ENCODE measurements around the gene SART3. TPM values are rescaled to one million over a fixed set of nuclear protein-coding genes. Genes with fewer than 3 reads are reported as not detected.

The SART3 gene
- total RNA-seq, 3 donors from 2014 or later (not counting 1 experiment from before 2014, with no cell fraction given): 76.5 to 107 (median 78.3) TPM

DNA sequence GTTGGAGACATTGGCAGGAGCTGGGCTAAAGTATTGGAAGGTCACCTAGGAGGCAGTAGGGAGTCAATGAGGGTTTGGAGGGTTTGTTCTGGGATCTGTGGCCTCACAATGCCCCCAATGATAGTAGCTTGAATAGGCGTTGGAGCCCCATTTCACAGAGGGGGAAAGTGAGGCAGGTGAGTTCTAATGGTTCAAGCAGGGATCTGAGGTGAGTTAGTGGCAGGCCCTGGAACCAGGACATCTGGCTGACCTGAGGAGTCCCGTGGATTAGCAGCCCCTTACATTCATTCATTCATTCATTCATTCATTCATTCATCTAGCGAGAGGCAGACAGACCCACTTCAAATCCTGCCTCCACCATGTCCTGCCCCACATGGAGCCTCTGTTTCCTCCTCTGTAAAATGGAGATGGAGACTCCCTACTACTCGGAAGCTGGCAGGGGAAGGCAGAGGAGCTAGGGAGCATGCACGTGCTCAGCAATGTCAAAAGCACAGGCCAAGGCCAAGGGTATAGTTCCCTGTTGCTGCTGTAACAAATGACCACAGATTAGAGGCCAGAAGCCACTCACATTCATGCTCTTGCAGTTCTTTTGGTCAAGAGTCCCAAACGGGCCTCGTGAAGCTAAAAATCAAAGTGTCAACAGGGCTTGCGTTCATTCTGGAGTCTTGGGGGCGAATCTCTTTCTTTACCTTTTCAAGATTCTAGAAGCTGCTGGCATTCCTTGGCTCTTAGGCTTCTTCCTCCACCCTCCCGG lies 39.2 kb upstream of the SART3 start:
- ATAC-seq: no peak
- 92% methylated on average over 10 of the region's 10 CpGs for WGBS (ENCODE audit: insufficient coverage)

DNA sequence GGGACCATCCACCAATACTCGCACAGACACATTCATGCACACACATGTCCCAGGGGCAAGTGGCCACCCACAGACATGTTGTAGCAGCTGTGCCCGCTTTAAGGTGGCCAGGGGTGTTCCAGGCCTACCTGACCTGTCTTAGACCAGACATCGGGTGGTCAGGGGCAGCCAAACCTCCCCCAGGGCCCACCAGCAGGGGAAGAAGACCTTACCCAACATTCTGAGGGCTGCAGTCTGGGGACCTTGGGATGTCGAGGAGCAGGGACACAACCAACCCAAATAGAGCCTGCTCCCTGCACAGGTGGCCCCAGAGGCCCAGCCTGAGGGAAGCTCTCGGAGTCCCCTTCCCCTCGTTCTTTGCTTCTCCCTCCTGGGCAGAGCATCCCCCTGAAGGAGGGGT lies 38.6 kb upstream of the SART3 start:
- H3K4me3 Mint-ChIP-seq: no peak overlapping the region
- no peaks in the 10 kb centered on the region for H3K9me3 ChIP-seq (ENCODE audit: control insufficient read depth, insufficient read depth, low read length)
- intact Hi-C loops (cut with micrococcal nuclease): no loop called here

More for the DNA sequence above, 39.2 kb upstream of the SART3 start:
- H3K4me1 ChIP-seq (ENCODE audit: control insufficient read depth, insufficient read depth, low read length): no peaks in the 10 kb centered on the region
- Mint-ChIP-seq H3K27ac (no peak overlapping the region), H3K9me3 (no peaks in the 10 kb centered on the region), H3K4me3 (no peak overlapping the region), H3K4me1 (peaks cover 5 to 9% of the 10 kb centered on the region in 2 donors), H3K27me3 (ENCODE audit: low read depth in 2 of 2) (peaks cover 4 to 6% of the 10 kb centered on the region in 2 donors), H3K36me3 (no peaks in the 10 kb centered on the region)
- H3K4me3 ChIP-seq (ENCODE audit: low read length): no peak overlapping the region
- intact Hi-C loops (cut with micrococcal nuclease): no loop called here
- TF ChIP-seq, protein P1, sequence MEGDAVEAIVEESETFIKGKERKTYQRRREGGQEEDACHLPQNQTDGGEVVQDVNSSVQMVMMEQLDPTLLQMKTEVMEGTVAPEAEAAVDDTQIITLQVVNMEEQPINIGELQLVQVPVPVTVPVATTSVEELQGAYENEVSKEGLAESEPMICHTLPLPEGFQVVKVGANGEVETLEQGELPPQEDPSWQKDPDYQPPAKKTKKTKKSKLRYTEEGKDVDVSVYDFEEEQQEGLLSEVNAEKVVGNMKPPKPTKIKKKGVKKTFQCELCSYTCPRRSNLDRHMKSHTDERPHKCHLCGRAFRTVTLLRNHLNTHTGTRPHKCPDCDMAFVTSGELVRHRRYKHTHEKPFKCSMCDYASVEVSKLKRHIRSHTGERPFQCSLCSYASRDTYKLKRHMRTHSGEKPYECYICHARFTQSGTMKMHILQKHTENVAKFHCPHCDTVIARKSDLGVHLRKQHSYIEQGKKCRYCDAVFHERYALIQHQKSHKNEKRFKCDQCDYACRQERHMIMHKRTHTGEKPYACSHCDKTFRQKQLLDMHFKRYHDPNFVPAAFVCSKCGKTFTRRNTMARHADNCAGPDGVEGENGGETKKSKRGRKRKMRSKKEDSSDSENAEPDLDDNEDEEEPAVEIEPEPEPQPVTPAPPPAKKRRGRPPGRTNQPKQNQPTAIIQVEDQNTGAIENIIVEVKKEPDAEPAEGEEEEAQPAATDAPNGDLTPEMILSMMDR (IDR thresholded peaks at IDR 0.05): no peak
- no peaks in the 10 kb centered on the region for H3K9me3 ChIP-seq (ENCODE audit: control insufficient read depth, insufficient read depth, low read length)
- H3K27ac ChIP-seq (ENCODE audit: low read length): no peak overlapping the region
- H3K27me3 ChIP-seq (ENCODE audit: control insufficient read depth, insufficient read depth, low read length): no peaks in the 10 kb centered on the region
- no peaks in the 10 kb centered on the region for H3K36me3 ChIP-seq (ENCODE audit: control insufficient read depth, insufficient read depth, low read length)
- no peak for DNase-seq

DNA sequence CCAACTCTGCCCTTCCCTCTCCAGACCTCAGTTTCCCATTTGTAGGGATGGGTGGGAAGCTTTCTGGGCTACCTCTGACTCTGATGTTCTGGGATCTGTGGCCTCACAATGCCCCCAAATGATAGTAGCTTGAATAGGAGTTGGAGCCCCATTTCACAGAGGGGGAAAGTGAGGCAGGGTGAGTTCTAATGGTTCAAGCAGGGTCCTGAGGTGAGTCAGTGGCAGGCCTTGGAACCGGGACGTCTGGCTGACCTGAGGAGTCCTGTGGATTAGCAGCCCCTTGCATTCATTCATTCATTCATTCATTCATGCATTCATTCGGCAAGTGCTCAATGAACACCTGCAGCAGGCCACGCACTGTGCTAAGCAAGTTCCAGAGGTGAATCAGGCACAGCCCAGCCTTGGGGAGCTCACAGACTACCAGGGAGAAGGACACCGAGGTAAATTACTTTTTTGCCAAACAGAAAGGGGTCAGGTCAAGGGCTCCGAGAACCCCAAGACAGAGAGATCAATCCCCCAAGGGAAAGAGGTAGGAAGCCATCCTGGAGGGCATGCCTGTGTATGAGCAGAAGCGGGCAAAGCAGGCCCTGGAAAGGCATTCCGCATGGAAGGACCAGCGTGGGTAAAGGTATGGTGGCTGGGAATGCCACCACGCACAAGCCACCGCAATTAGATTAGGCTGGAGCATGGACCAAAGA lies 37.7 kb upstream of the SART3 start:
- 92% methylated on average over 11 of the region's 11 CpGs for WGBS (ENCODE audit: insufficient coverage)
- no peak overlapping the region for H3K4me3 Mint-ChIP-seq
- H3K4me3 ChIP-seq (ENCODE audit: low read length): no peak overlapping the region
- TF ChIP-seq, protein P1 (IDR thresholded peaks at IDR 0.05): no peak
- H3K9me3 ChIP-seq (ENCODE audit: control insufficient read depth, insufficient read depth, low read length): no peaks in the 10 kb centered on the region
- H3K36me3 Mint-ChIP-seq: no peaks in the 10 kb centered on the region
- no peaks in the 10 kb centered on the region for H3K27me3 ChIP-seq (ENCODE audit: control insufficient read depth, insufficient read depth, low read length)
- H3K27ac Mint-ChIP-seq: no peak overlapping the region
- peaks cover 0 to 9% of the 10 kb centered on the region in 2 donors for H3K4me1 Mint-ChIP-seq
- H3K27ac ChIP-seq (ENCODE audit: low read length): no peak overlapping the region
- ATAC-seq (no peak), DNase-seq (no peak)
- H3K9me3 Mint-ChIP-seq: no peaks in the 10 kb centered on the region
- no peaks in the 10 kb centered on the region for H3K27me3 Mint-ChIP-seq (ENCODE audit: low read depth in 2 of 2)
- H3K4me1 ChIP-seq (ENCODE audit: control insufficient read depth, insufficient read depth, low read length): no peaks in the 10 kb centered on the region
- intact Hi-C loops (cut with micrococcal nuclease): no loop called here
- no peaks in the 10 kb centered on the region for H3K36me3 ChIP-seq (ENCODE audit: control insufficient read depth, insufficient read depth, low read length)

More for the DNA sequence above, 38.6 kb upstream of the SART3 start:
- TF ChIP-seq, protein P1 (IDR thresholded peaks at IDR 0.05): no peak
- H3K27me3 Mint-ChIP-seq (ENCODE audit: low read depth in 2 of 2): peaks cover 4 to 6% of the 10 kb centered on the region in 2 donors
- Histone ChIP-seq H3K27ac (ENCODE audit: low read length) (no peak overlapping the region), H3K4me1 (ENCODE audit: control insufficient read depth, insufficient read depth, low read length) (no peaks in the 10 kb centered on the region), H3K4me3 (ENCODE audit: low read length) (no peak overlapping the region), H3K36me3 (ENCODE audit: control insufficient read depth, insufficient read depth, low read length) (no peaks in the 10 kb centered on the region), H3K27me3 (ENCODE audit: control insufficient read depth, insufficient read depth, low read length) (no peaks in the 10 kb centered on the region)
- H3K9me3 Mint-ChIP-seq: no peaks in the 10 kb centered on the region
- DNase-seq: no peak
- H3K36me3 Mint-ChIP-seq: no peaks in the 10 kb centered on the region
- no peak overlapping the region for H3K27ac Mint-ChIP-seq
- WGBS (ENCODE audit: insufficient coverage): 82% methylated on average over 6 of the region's 6 CpGs
- ATAC-seq: no peak
- peaks cover 5 to 9% of the 10 kb centered on the region in 2 donors for H3K4me1 Mint-ChIP-seq
